HepG2 (cell line): ENCODE measurements around the gene VANGL2. TPM values are rescaled to one million over a fixed set of nuclear protein-coding genes. Genes with fewer than 3 reads are reported as not detected.

ENCODE experiments used
- ATAC-seq: fragments of 200-7000 bp; cut with Tn5 transposase; 3 replicates; pipeline ENCODE4 v1.9.1; 2020; ENCODE audit warnings: mild to moderate bottlenecking, moderate library complexity
- BruUV-seq: library from RNA; stranded (reverse); fragments of 400-500 nt; replicated peaks from 2 replicates; lab custom pipeline; 2021; lab: Mats Ljungman, UMichigan
- CTCF ChIA-PET: fragments of 300-600 bp; formaldehyde crosslinking; extraction: SDS; loops from one replicate; lab custom pipeline; 2021; ENCODE audit warnings: low total read pairs, inconsistent platforms, low intra/inter-chr PET ratio; lab: Yijun Ruan, JAX
- POLR2A ChIA-PET: fragments of 350-600 bp; sonication (Branson Sonifier 250); formaldehyde crosslinking; loops from one replicate; lab custom pipeline; 2020; ENCODE audit warnings: antibody characterized with exemption, inconsistent platforms; lab: Yijun Ruan, JAX
- DNase-seq: peaks from one replicate; pipeline ENCODE4 v3.0.0-alpha.2; 2015; ENCODE audit warnings: low spot score
- FAIRE-seq: peaks from 3 replicates; lab custom pipeline; 2011; peaks lifted over from hg19 to GRCh38; lab: Jason Lieb, UNC
- H2AFZ ChIP-seq: one replicate; pipeline ENCODE4 v1.6.1; 2011; ENCODE audit warnings: low read length, inconsistent platforms
- H3K27ac ChIP-seq: fragments of 300-600 bp; 3 replicates; pipeline ENCODE4 v1.8.0; 2011; ENCODE audit warnings: mixed run types, mild to moderate bottlenecking, mixed read lengths, low read length, inconsistent platforms; ENCODE audit not compliant: insufficient read depth; ENCODE audit errors: extremely low read length
- H3K27me3 ChIP-seq, 2 experiments: fragments of 200-600 bp in 1 of 2; 2 replicates in 1 of 2; 3 replicates in 1 of 2; pipeline versions ENCODE4 v1.6.0 to v1.8.0; 2011; ENCODE audit warnings: low read length in 2 of 2, mild to moderate bottlenecking in 2 of 2, moderate library complexity in 2 of 2, inconsistent platforms in 1 of 2; ENCODE audit not compliant: insufficient read depth in 2 of 2, control insufficient read depth in 1 of 2
- H3K36me3 ChIP-seq, 2 experiments: fragments of 200-600 bp in 1 of 2; replicated peaks in 1 of 2; 2 replicates in 1 of 2; 3 replicates in 1 of 2; pipeline versions ENCODE4 v1.5.1 to v1.8.0; 2011; ENCODE audit warnings: low read length in 2 of 2, inconsistent platforms in 1 of 2; ENCODE audit not compliant: insufficient read depth in 2 of 2, control insufficient read depth in 1 of 2
- H3K4me1 ChIP-seq: 2 replicates; pipeline ENCODE4 v1.5.1; 2012; ENCODE audit warnings: low read length, inconsistent platforms; ENCODE audit not compliant: insufficient read depth
- H3K4me2 ChIP-seq: 2 replicates; pipeline ENCODE4 v1.6.0; 2011; ENCODE audit warnings: low read depth, low read length, inconsistent platforms
- H3K4me3 ChIP-seq, 3 experiments: fragments of 200-600 bp in 1 of 3; sonication (generic), shearing (Covaris generic) in 1 of 3; replicated peaks in 1 of 3; 2 replicates each; pipeline ENCODE4 v1.5.1; 2011 to 2016; ENCODE audit warnings: low read length in 3 of 3, inconsistent platforms in 2 of 3, low read depth in 2 of 3, mild to moderate bottlenecking in 2 of 3, control low read depth in 1 of 3, mixed read lengths in 1 of 3; ENCODE audit not compliant: insufficient read depth in 1 of 3
- H3K79me2 ChIP-seq: one replicate; pipeline ENCODE4 v1.6.1; 2011; ENCODE audit warnings: low read length, inconsistent platforms; ENCODE audit not compliant: insufficient read depth
- H3K9ac ChIP-seq: 2 replicates; pipeline ENCODE4 v1.6.0; 2011; ENCODE audit warnings: mild to moderate bottlenecking, low read depth, low read length, inconsistent platforms; ENCODE audit not compliant: insufficient read depth
- H3K9me3 ChIP-seq: 2 replicates; pipeline ENCODE4 v1.5.1; 2012; ENCODE audit warnings: mild to moderate bottlenecking, low read length
- H4K20me1 ChIP-seq: 2 replicates; pipeline ENCODE4 v1.6.0; 2011; ENCODE audit warnings: inconsistent platforms, mild to moderate bottlenecking, low read length, moderate library complexity; ENCODE audit not compliant: insufficient read depth
- CHD2 ChIP-seq: IDR thresholded peaks from 2 replicates; pipeline ENCODE4 v1.6.1; 2011; ENCODE audit warnings: low read depth, low read length, improper control_type of control experiment
- GPN1 ChIP-seq: sonication (generic); formaldehyde crosslinking; IDR thresholded peaks from 2 replicates; pipeline ENCODE4 v1.5.1; 2020; ENCODE audit warnings: missing genetic modification reagents, borderline replicate concordance
- IRF9 ChIP-seq: sonication (generic); formaldehyde crosslinking; IDR thresholded peaks from 2 replicates; pipeline ENCODE4 v1.8.0; 2022; ENCODE audit warnings: missing genetic modification reagents, mild to moderate bottlenecking, borderline replicate concordance
- MAFF ChIP-seq: IDR thresholded peaks from 2 replicates; pipeline ENCODE4 v1.6.1; 2011; ENCODE audit warnings: low read depth, low read length, improper control_type of control experiment
- MAFK ChIP-seq, 2 experiments: IDR thresholded peaks in 1 of 2; conservative IDR thresholded peaks in 1 of 2; 2 replicates each; pipeline ENCODE4 v1.6.1; 2011; ENCODE audit warnings: improper control_type of control experiment in 2 of 2, low read length in 2 of 2
- MNT ChIP-seq: fragments of 450-650 bp; IDR thresholded peaks from 2 replicates; pipeline ENCODE4 v1.6.1; 2016
- SIX4 ChIP-seq: sonication (generic); formaldehyde crosslinking; IDR thresholded peaks from 2 replicates; pipeline ENCODE4 v1.4.0; 2020; ENCODE audit warnings: missing genetic modification reagents
- SMAD3 ChIP-seq: sonication (generic); formaldehyde crosslinking; IDR thresholded peaks from 2 replicates; pipeline ENCODE4 v1.4.0; 2020; ENCODE audit warnings: missing genetic modification reagents
- SMARCE1 ChIP-seq: fragments of 450-650 bp; IDR thresholded peaks from 2 replicates; pipeline ENCODE4 v1.6.1; 2017; ENCODE audit warnings: borderline replicate concordance
- ZC3H13 ChIP-seq: sonication (generic); formaldehyde crosslinking; IDR thresholded peaks from 2 replicates; pipeline ENCODE4 v1.8.1; 2023; ENCODE audit warnings: mild to moderate bottlenecking, missing genetic modification reagents, moderate library complexity
- ZNF563 ChIP-seq: sonication (generic); formaldehyde crosslinking; IDR thresholded peaks from 2 replicates; pipeline ENCODE4 v1.8.0; 2022; ENCODE audit warnings: mild to moderate bottlenecking, moderate library complexity, missing genetic modification reagents
- ZNF652 ChIP-seq: IDR thresholded peaks from 2 replicates; pipeline ENCODE4 v1.6.1; 2016; ENCODE audit warnings: low read depth, borderline replicate concordance
- ZNF800 ChIP-seq: sonication (generic); formaldehyde crosslinking; IDR thresholded peaks from 2 replicates; pipeline ENCODE4 v1.4.0; 2020; ENCODE audit warnings: missing genetic modification reagents
- ZNF839 ChIP-seq: sonication (generic); formaldehyde crosslinking; IDR thresholded peaks from 2 replicates; pipeline ENCODE4 v1.4.0; 2020; ENCODE audit warnings: missing genetic modification reagents, mild to moderate bottlenecking, borderline replicate concordance
- ZNF878 ChIP-seq: sonication (generic); formaldehyde crosslinking; IDR thresholded peaks from 2 replicates; pipeline ENCODE4 v1.8.1; 2023; ENCODE audit warnings: mild to moderate bottlenecking, missing genetic modification reagents, moderate library complexity
- WGBS: methylation state at CpG from one replicate; pipeline ENCODE4 v1.1.6; 2017; ENCODE audit warnings: low lambda C conversion rate; 5-methylcytosine and 5-hydroxymethylcytosine counted together
- in situ Hi-C: cut with HindIII; loops from 2 replicates; pipeline ENCODE4 v1.10.0; 2017; ENCODE audit warnings: low pct_unique_long_range_greater_than_20kb; ENCODE audit not compliant: extremely low pct_ligation_motif_present
- intact Hi-C: fragments of 100-400 bp; cut with micrococcal nuclease; formaldehyde crosslinking; loops from one replicate; pipeline ENCODE4 v1.10.0; 2022; ENCODE audit not compliant: unreplicated experiment
- polyA plus RNA-seq, 8 experiments: library from polyadenylated mRNA; depleted of rRNA in 3 of 8; stranded (reverse) in 7 of 8; unstranded in 1 of 8; fragments of >200 nt; fragmentation: Illumina TruSeq in 4 of 8; extraction: Trizol in 4 of 8; gene quantifications; 2 replicates each; pipeline versions ENCODE4 v1.2.1 to v1.2.3, GENCODE V29; 2011 to 2016; ENCODE audit warnings: low read depth in 4 of 8, missing spikeins in 1 of 8, mixed read lengths in 1 of 8; ENCODE audit not compliant: insufficient read depth in 1 of 8
- total RNA-seq, 5 experiments: library from RNA; depleted of rRNA; stranded (reverse); fragments of >200 nt; fragmentation: Illumina TruSeq; extraction: Trizol; gene quantifications; 2 replicates each; pipeline ENCODE4 v1.2.3, GENCODE V29; 2016; ENCODE audit warnings: low read depth in 1 of 5

VANGL2 gene
- total and polyA plus RNA-seq, 2 of the 13 experiments (the other 11 are each of a cell fraction or from before 2014, with no cell fraction given): 0.09 TPM; not detected in 1

GRCh38 chr1:160398823-160399222 lies 1.5 kb upstream of the VANGL2 start:
- no peak for DNase-seq
- intact Hi-C loops: no loop called here
- no TSS peak for BruUV-seq
- Histone ChIP-seq H2AFZ (no peak overlapping the region), H3K27me3 (peaks cover 13 to 55% of the 10 kb centered on the region in 2 experiments), H3K4me1 (peaks cover 7% of the 10 kb centered on the region; the same call in 1 of the 2 replicates), H3K9ac (no peak overlapping the region), H3K27ac (no peak overlapping the region), H4K20me1 (no peaks in the 10 kb centered on the region), H3K4me2 (no peak overlapping the region), H3K36me3 (no peaks in the 10 kb centered on the region), H3K4me3 (no peak overlapping the region), H3K79me2 (no peaks in the 10 kb centered on the region), H3K9me3 (no peaks in the 10 kb centered on the region)
- CTCF ChIA-PET: no interaction called here
- FAIRE-seq: no peak
- no peak for ATAC-seq
- WGBS: 41% methylated on average over 4 of the region's 4 CpGs
- POLR2A ChIA-PET: no interaction called here
- TF ChIP-seq SMARCE1 (no peak), MAFK (conservative IDR thresholded peaks at IDR 0.05 in 1 of 2, IDR thresholded peaks at IDR 0.05 in 1 of 2; ENCODE audit: low read length in 2 of 2) (peak; percentile 91 to 92), MAFF (peak; percentile 93)
- in situ Hi-C loops: no loop called here

GRCh38 chr1:160399544-160400222 lies 681 bp upstream of the VANGL2 start:
- Histone ChIP-seq H3K4me2 (peak overlapping the region; percentile 74), H3K36me3 (no peaks in the 10 kb centered on the region), H3K9ac (no peak overlapping the region), H3K27ac (no peak overlapping the region), H3K4me3 (peak overlapping the region; percentile 29 to 58 (median 45); a peak in 4 of 6 replicates), H3K79me2 (no peaks in the 10 kb centered on the region), H2AFZ (no peak overlapping the region), H3K9me3 (no peaks in the 10 kb centered on the region), H3K27me3 (peaks cover 13 to 63% of the 10 kb centered on the region in 2 experiments), H4K20me1 (no peaks in the 10 kb centered on the region), H3K4me1 (peaks cover 7% of the 10 kb centered on the region; the same call in 1 of the 2 replicates)
- POLR2A ChIA-PET: no interaction called here
- in situ Hi-C loops: no loop called here
- WGBS: 75% methylated on average over 16 of the region's 17 CpGs
- CTCF ChIA-PET: no interaction called here
- DNase-seq (no peak), ATAC-seq (no peak), FAIRE-seq (no peak)
- BruUV-seq: no TSS peak
- intact Hi-C loops: no loop called here
- no peak for TF ChIP-seq ZNF839 (CRISPR knock-in tag)
- no peak for TF ChIP-seq SIX4
- TF ChIP-seq MNT: no peak
- no peak for TF ChIP-seq SMAD3 (CRISPR knock-in tag)
- TF ChIP-seq CHD2: no peak
- TF ChIP-seq ZNF652 (CRISPR knock-in tag): no peak
- no peak for TF ChIP-seq ZNF800 (CRISPR knock-in tag)
- no peak for TF ChIP-seq ZNF563
- TF ChIP-seq ZC3H13 (CRISPR knock-in tag): no peak
- TF ChIP-seq GPN1 (CRISPR knock-in tag): no peak
- no peak for TF ChIP-seq IRF9
- no peak for TF ChIP-seq ZNF878 (CRISPR knock-in tag)
